ENCODE measurements around the gene NCBP2L.
"Not testable (repeated sequence)": the region's sequence is repeated elsewhere in the genome, so short reads cannot be mapped to it uniquely, and the experiment has no call there.

NCBP2L gene

GRCh38 chrX:107775734-107776511 lies 1.6 kb upstream of the NCBP2L start, which contains the start of gene TSC22D3:
TSS of gene TSC22D3 (minus strand) at chrX:107775787. CDS start at chrX:107775419, 368 bp downstream.
- ChIA-PET POLR2A (interaction anchor here (0.7 to 1.5 kb wide), 2 partner anchors 59 to 902 kb away, joined by 4 to 5 read pairs; no protein-coding TSS in a partner anchor), CTCF (interaction anchor here (0.9 to 9.4 kb wide), 17 partner anchors 9 to 750 kb away, joined by 3 to 222 read pairs (median 4); partner anchors contain the start of gene PRPS1)
- DNase-seq (ENCODE audit: extremely low spot score) = peak; percentile 58
- no peak for TF ChIP-seq CTCF (IDR thresholded peaks at IDR 0.05; ENCODE audit: control extremely low read depth, extremely low read depth, low read depth, missing control alignments)

- peak; percentile 76 for DNase-seq (ENCODE audit: extremely low spot score)
- peak; percentile 40 for TF ChIP-seq CTCF (IDR thresholded peaks at IDR 0.05; ENCODE audit: control extremely low read depth, extremely low read depth, low read depth, missing control alignments)
- POLR2A ChIA-PET = no interaction called here
- CTCF ChIA-PET = interaction anchor here (0.7 to 9.4 kb wide), 29 partner anchors 9 to 879 kb away, joined by 3 to 222 read pairs (median 4); partner anchors contain the start of genes PRPS1 and RIPPLY1
These were observed 641 bp upstream of the NCBP2L start for GRCh38 chrX:107776649-107777535.

- POLR2A ChIA-PET = interaction anchor here (0.7 kb wide), 1 partner anchor 307 kb away, joined by 4 read pairs; no protein-coding TSS in a partner anchor
- no peak for TF ChIP-seq CTCF (IDR thresholded peaks at IDR 0.05; ENCODE audit: control extremely low read depth, extremely low read depth, low read depth, missing control alignments)
- CTCF ChIA-PET = interaction anchor here (1.2 to 9.4 kb wide), 2 partner anchors 108 to 123 kb away, joined by 3 to 222 read pairs; no protein-coding TSS in a partner anchor
- DNase-seq (ENCODE audit: extremely low spot score) = no peak
These were observed 3.0 kb downstream of the NCBP2L start for GRCh38 chrX:107780525-107780924.

- POLR2A ChIA-PET = no interaction called here
- TF ChIP-seq CTCF (IDR thresholded peaks at IDR 0.05; ENCODE audit: control extremely low read depth, extremely low read depth, low read depth, missing control alignments) = no peak
- CTCF ChIA-PET = interaction anchor here (1.0 kb wide), 1 partner anchor 128 kb away, joined by 3 read pairs; no protein-coding TSS in a partner anchor
These were observed 10.3 kb downstream of the NCBP2L start for GRCh38 chrX:107787827-107788226.

DNA sequence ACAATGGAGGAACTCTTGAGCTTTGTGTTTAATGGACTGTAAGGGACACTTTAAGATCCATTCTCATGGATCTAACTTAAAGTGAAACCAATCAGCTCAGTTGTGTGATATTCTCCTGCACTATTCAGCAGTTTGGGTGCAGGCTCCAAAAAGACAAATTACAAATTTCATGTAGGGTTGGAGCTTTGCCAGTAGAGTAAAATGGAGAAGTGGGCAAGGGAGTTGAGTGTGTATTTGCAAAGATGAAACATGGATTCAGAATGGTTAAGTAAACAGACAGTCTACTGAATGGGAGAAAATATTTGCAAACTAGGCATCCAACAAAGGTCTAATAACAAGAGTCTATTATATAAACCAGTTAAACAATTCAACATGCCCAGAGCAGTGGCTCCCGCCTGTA lies 26.9 kb downstream of the NCBP2L start:
- CTCF ChIA-PET = no interaction called here
- no peak for DNase-seq (ENCODE audit: extremely low spot score)
- POLR2A ChIA-PET = no interaction called here
- TF ChIP-seq CTCF (IDR thresholded peaks at IDR 0.05; ENCODE audit: control extremely low read depth, extremely low read depth, low read depth, missing control alignments) = no peak

More at GRCh38 chrX:107787827-107788226, 10.3 kb downstream of the NCBP2L start:
- no peak for DNase-seq (ENCODE audit: extremely low spot score)

GRCh38 chrX:107805179-107805578 lies 27.6 kb downstream of the NCBP2L start:
- POLR2A ChIA-PET = no interaction called here
- CTCF ChIA-PET = no interaction called here
- no peak for DNase-seq (ENCODE audit: extremely low spot score)
- no peak for TF ChIP-seq CTCF (IDR thresholded peaks at IDR 0.05; ENCODE audit: control extremely low read depth, extremely low read depth, low read depth, missing control alignments)

DNA sequence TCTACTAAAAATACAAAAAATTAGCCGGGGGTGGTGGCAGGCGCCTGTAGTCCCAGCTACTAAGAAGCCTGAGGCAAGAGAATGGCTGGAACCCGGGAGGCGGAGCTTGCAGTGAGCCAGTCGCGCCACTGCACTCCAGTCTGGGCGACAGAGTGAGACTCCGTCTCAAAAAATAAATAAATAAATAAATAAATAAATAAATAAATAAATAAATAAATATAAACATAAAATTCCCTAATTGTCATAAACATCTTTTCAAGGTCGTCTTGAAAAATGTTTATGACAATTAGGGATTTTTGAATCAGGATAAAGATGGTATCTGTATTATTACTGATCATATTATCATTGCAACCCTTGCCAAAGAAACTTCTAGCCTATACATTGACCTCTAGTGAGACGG lies 32.5 kb downstream of the NCBP2L start:
- POLR2A ChIA-PET; DNase-seq (ENCODE audit: extremely low spot score): not testable (repeated sequence)
- CTCF ChIA-PET = interaction anchor here (0.9 kb wide), 1 partner anchor 9 kb away, joined by 3 read pairs; no protein-coding TSS in a partner anchor

All from GM10248 (cell line).